Ovary (tissue), 9 donors: ENCODE measurements around the gene VEGFB. TPM values are rescaled to one million over a fixed set of nuclear protein-coding genes. Genes with fewer than 3 reads are reported as not detected.

ENCODE experiments used
- DNase-seq, 5 donors: peaks; one replicate each; pipeline ENCODE4 v3.0.0-alpha.2; 2019 to 2020
- H3K27ac ChIP-seq, 2 donors: fragments of 200-600 bp; one replicate each; pipeline versions ENCODE4 v1.5.1 to v1.8.0; 2019 to 2022
- H3K27me3 ChIP-seq: fragments of 200-600 bp; one replicate; pipeline ENCODE4 v1.8.0; 2022
- H3K36me3 ChIP-seq: fragments of 200-600 bp; sonication (generic); one replicate; pipeline ENCODE4 v1.5.1; 2019
- H3K4me1 ChIP-seq: one replicate; pipeline ENCODE4 v1.8.1; 2013; ENCODE audit warnings: mild to moderate bottlenecking, moderate library complexity; ENCODE audit not compliant: insufficient read depth
- H3K4me3 ChIP-seq: fragments of 200-600 bp; sonication (generic); one replicate; pipeline ENCODE4 v1.5.1; 2017
- H3K9me3 ChIP-seq, 2 donors: fragments of 200-600 bp in 1 of 2; sonication (generic) in 1 of 2; one replicate each; pipeline versions ENCODE4 v1.5.1 to v1.8.1; 2013 to 2019; ENCODE audit warnings: mild to moderate bottlenecking in 1 of 2, moderate library complexity in 1 of 2
- CTCF ChIP-seq, 3 donors: fragments of 450-650 bp in 2 of 3; fragments of 200-600 bp in 1 of 3; IDR thresholded peaks; one replicate each; pipeline versions ENCODE4 v1.5.1 to v1.8.0; 2016 to 2022; ENCODE audit warnings: antibody characterized with exemption in 3 of 3, mild to moderate bottlenecking in 1 of 3
- EP300 ChIP-seq: sonication (generic); formaldehyde crosslinking; IDR thresholded peaks from one replicate; pipeline ENCODE4 v1.6.1; 2017; ENCODE audit warnings: antibody characterized with exemption
- POLR2A ChIP-seq: fragments of 450-650 bp; IDR thresholded peaks from one replicate; pipeline ENCODE4 v1.6.1; 2017; ENCODE audit warnings: antibody characterized with exemption, mild to moderate bottlenecking, moderate library complexity
- WGBS, 3 donors: extraction: QIAGEN DNeasy Blood & Tissue Kit in 1 of 3; methylation state at CpG; one replicate each; pipeline versions ENCODE4 v1.1.5 to v1.1.7; 2013 to 2017; 5-methylcytosine and 5-hydroxymethylcytosine counted together
- intact Hi-C, 4 donors: fragments of 100-400 bp; cut with DNase I; formaldehyde crosslinking; loops; one replicate each; pipeline versions ENCODE4 v1.11.0 to v1.15.1; 2022 to 2023
- polyA plus RNA-seq, 2 donors: library from polyadenylated mRNA; stranded (reverse); fragments of 200-250 nt in 1 of 2; fragments of 350-450 nt in 1 of 2; fragmentation: Illumina TruSeq in 1 of 2; extraction: RNeasy Lipid Tissue Mini Kit (QIAGEN cat#74804) in 1 of 2; gene quantifications; one replicate each; pipeline ENCODE4 v1.2.3, GENCODE V29; 2013 to 2014
- total RNA-seq, 7 donors: library from RNA; depleted of rRNA in 2 of 7; stranded (reverse); fragments of >200 nt in 2 of 7; fragmentation: NEBNext Ultra II Directional in 3 of 7; extraction: Animal tissue kit (Norgen Biotek cat#: 25700) in 3 of 7; gene quantifications; one replicate each; pipeline versions ENCODE4 v1.1.0 to v1.2.4, GENCODE V29; 2016 to 2023
- donor health status: DM: no; HTN: no; CAD: no; lungs with moderate emphysema.
- donor health status: DM: no; HTN: no; CAD: no.
- donor health status: Bipolar disorder and iron deficiency.
- donor health status: DM: yes; HTN: yes; CAD: no.
- donor health status: DM: no; HTN: no; CAD: no.
- donor health status: DM: yes; HTN: yes; CAD: no.

Gene VEGFB
- total and polyA plus RNA-seq, 9 donors: 27.4 to 164 (median 124) TPM

GRCh38 chr11:64219354-64219684 lies 15.1 kb upstream of the VEGFB start:
- TF ChIP-seq EP300 (no peak), POLR2A (no peak), CTCF (IDR thresholded peaks at IDR 0.05) (no peak)
- H3K36me3 ChIP-seq: no peaks in the 10 kb centered on the region
- no peaks in the 10 kb centered on the region for H3K9me3 ChIP-seq
- peaks cover 3% of the 10 kb centered on the region for H3K4me1 ChIP-seq
- no peaks in the 10 kb centered on the region for H3K27me3 ChIP-seq
- DNase-seq: peak in 3 of 5 donors; percentile 25 to 36 (median 25)
- WGBS, 3 donors: 67 to 85% (median 75%) methylated on average over 7 of the region's 7 CpGs
- no peak overlapping the region for H3K4me3 ChIP-seq
- H3K27ac ChIP-seq: no peak overlapping the region
- intact Hi-C loops: no loop called here

- H3K4me3 ChIP-seq: no peak overlapping the region
- intact Hi-C loops: no loop called here
- H3K4me1 ChIP-seq: peaks cover 3% of the 10 kb centered on the region
- 84 to 91% (median 85%) methylated on average over 10 of the region's 10 CpGs for WGBS, 3 donors
- H3K27ac ChIP-seq: no peak overlapping the region
- H3K36me3 ChIP-seq: no peaks in the 10 kb centered on the region
- no peaks in the 10 kb centered on the region for H3K9me3 ChIP-seq
- TF ChIP-seq EP300 (no peak), POLR2A (no peak), CTCF (IDR thresholded peaks at IDR 0.05) (no peak)
- peak in 1 of 5 donors; percentile 20 for DNase-seq
- H3K27me3 ChIP-seq: no peaks in the 10 kb centered on the region
Measured at GRCh38 chr11:64219755-64220154, 14.6 kb upstream of the VEGFB start.

- Histone ChIP-seq H3K9me3 (no peaks in the 10 kb centered on the region), H3K36me3 (no peaks in the 10 kb centered on the region), H3K27me3 (no peaks in the 10 kb centered on the region), H3K4me1 (peaks cover 5% of the 10 kb centered on the region), H3K4me3 (no peak overlapping the region), H3K27ac (no peak overlapping the region)
- DNase-seq: no peak
- 79 to 83% (median 80%) methylated on average over 16 to 17 of the region's 17 CpGs for WGBS, 3 donors
- intact Hi-C loops: no loop called here
- no peak for TF ChIP-seq CTCF (IDR thresholded peaks at IDR 0.05)
Measured at GRCh38 chr11:64220271-64220670, 14.1 kb upstream of the VEGFB start.

GRCh38 chr11:64220798-64221197 lies 13.6 kb upstream of the VEGFB start:
- WGBS, 3 donors: 84 to 95% (median 85%) methylated on average over 14 of the region's 14 CpGs

GRCh38 chr11:64222651-64223000 lies 11.8 kb upstream of the VEGFB start:
- WGBS, 3 donors: 54 to 69% (median 62%) methylated on average over 9 of the region's 9 CpGs
- intact Hi-C loops: no loop called here

More at GRCh38 chr11:64220798-64221197, 13.6 kb upstream of the VEGFB start:
- intact Hi-C loops: no loop called here
- no peaks in the 10 kb centered on the region for H3K9me3 ChIP-seq
- TF ChIP-seq EP300: no peak
- DNase-seq: peak in 3 of 5 donors; percentile 28 to 45 (median 37)
- H3K4me3 ChIP-seq: no peak overlapping the region
- H3K4me1 ChIP-seq: peaks cover 8% of the 10 kb centered on the region
- H3K27ac ChIP-seq: no peak overlapping the region
- no peaks in the 10 kb centered on the region for H3K36me3 ChIP-seq
- H3K27me3 ChIP-seq: no peaks in the 10 kb centered on the region

More at GRCh38 chr11:64222651-64223000, 11.8 kb upstream of the VEGFB start:
- no peak for TF ChIP-seq CTCF (IDR thresholded peaks at IDR 0.05)
- TF ChIP-seq POLR2A: no peak
- TF ChIP-seq EP300: no peak
- Histone ChIP-seq H3K4me3 (no peak overlapping the region), H3K36me3 (no peaks in the 10 kb centered on the region), H3K4me1 (peaks cover 20% of the 10 kb centered on the region), H3K27me3 (no peaks in the 10 kb centered on the region), H3K9me3 (no peaks in the 10 kb centered on the region), H3K27ac (no peak overlapping the region)
- no peak for DNase-seq
